Measurements from ENCODE around the gene SSU72.
"Not testable (repeated sequence)": the region's sequence is repeated elsewhere in the genome, so short reads cannot be mapped to it uniquely, and the experiment has no call there.

Gene SSU72

DNA sequence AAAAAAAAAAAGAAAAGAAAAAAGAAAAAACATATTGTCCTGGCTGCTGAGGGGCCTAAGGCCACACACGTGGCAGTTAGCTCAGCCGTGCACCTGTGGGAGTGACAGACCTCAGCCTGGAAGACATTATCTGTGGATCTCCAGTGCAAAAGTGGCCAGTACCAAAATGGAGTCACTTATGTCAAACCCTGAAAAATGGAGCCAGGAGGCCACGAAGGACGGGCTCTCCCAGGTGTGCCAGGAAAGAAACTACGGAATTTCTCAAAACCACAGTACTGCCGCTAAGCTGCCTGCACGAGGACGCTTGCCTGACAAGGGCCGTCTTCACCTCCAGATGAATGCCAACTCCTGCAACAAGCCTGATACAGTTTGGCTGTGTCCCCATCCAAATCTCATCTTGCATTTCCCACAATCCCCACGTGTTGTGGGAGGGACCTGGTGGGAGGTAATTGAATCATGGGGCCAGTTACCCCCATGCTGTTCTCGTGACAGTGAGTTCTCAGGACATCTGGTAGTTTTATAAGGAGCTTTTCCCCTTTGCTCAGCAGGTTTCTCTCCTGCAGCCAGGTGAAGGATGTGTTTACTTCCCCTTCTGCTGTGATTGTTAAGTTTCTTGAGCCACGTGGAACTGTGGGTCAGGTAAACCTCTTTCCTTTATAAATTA is 35.3 kb upstream of the SSU72 start:
- no peak for DNase-seq

GRCh38 chr1:1606232-1606631 is 31.6 kb upstream of the SSU72 start:
- no peak for DNase-seq

- no peak for DNase-seq
These were observed 31.1 kb upstream of the SSU72 start for GRCh38 chr1:1605724-1606123.

DNA sequence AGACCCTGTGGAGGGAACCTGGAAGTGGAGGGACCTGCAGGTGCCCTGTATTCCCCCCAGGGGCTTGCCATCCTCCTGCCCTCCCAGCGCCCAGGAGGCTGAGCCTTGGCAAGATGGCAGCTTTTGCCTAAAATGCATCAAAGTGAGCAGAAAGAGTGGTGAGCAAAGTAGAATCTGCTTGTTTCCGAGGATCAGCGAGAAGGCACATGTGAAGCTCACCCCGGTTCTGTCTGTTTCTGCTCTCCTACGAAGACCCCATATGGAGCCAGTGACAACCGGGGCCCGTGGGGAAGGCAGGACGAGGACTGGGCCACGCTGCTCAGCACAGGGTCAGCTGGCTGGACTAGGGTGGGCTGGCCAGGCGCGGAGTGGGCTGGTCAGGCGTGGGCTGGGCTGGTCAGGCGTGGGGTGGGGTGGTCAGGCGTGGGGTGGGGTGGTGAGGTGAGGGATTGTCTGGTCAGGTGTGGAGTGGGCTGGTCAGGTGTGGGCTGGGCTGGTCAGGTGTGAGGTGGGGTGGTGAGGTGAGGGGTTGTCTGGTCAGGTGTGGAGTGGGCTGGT is 30.4 kb upstream of the SSU72 start:
- no peak for DNase-seq

DNA sequence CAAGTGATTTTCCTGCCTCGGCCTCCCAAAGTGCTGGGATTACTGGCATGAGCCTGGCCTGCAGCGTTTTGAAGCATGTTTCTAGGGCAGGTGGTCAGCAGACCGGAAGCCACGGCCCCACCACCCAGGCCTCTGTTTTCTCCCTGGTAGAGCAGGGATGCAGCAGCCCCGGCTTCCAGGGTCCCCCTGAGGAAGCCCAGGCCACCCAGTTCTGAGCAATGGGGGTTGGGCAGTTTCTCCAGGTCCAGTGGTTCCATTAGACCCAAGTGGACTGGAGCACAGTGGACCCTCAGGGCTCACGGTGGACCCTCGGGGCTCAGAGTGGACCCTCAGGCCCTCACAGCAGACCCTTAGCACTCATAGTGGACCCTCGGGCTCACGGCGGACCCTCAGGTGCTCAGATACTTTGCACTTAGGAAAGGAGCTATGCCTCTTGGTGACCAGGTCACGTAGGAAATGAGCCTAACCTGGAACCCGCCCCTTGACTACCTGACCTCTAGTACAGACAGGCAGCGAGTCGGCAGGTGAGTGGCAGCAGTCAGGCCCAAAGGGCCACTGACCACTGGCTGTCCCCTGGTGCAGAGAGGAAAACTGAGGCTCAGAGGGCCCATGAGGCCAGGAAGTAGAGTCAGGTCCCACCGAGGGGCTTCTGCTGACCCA is 29.8 kb upstream of the SSU72 start:
- DNase-seq = no peak

DNA sequence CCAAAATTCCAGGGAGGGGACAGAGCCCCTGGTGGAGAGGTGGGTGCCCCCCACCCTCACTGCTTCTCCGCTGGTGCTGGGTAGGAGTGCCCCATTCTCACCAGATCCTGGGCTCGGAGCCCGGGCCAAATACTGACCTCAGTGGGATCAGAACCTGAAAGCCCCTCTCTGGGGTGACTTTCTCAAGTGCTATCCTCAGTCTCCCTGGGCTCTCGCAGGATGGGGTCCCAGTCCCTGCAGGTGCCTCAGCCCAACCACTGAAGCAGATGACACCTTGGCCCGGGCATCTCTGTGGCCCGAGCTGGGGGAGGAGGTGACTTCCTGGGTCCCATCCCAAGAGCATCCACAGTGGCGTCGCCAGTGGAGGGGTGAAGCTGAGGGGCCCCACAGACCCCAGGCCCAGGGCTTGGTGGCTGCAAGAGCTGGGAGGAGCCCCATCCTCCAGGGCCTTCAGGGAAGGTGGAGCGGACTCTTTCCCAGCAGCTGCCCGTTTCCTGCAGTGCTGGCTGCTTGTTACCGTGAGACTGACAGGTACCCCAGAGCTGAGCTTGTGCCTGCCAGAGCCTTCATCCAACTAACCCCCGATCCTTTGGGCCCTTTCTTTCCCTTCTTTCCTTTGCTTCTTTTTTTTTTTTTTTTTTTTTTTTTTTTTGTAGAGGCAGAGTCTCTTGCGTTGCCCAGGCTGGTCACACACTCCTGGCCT is 29.2 kb upstream of the SSU72 start:
- DNase-seq = no peak

DNA sequence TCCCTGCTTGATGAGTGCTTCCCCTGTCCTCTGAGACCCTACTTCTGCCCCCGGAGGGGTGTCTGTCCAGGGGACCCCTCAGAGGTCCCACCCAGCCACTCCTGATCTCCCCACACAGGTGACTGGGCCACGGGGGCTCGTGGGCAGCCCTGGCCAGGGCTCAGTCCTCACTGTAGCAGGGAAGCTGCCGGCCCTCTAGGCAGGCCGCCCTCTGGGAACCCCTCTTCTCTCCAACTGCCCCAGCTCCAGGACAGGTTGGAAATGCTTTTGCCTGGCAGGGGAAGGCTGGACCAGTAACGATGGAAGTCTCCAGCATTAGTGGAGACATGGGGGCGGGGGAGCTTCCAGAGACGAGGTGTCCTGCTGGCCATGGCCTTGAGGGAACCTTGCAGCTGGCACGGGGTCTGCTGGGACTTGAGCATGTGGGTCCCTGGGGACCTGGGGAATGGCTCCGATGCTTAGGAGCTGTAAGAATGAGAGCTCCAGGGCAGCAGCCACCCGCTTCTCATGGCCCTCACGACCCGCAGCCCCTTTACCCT is 28.4 kb upstream of the SSU72 start:
- DNase-seq = no peak

GRCh38 chr1:1602304-1602967 is 27.8 kb upstream of the SSU72 start:
- no peak for DNase-seq

DNA sequence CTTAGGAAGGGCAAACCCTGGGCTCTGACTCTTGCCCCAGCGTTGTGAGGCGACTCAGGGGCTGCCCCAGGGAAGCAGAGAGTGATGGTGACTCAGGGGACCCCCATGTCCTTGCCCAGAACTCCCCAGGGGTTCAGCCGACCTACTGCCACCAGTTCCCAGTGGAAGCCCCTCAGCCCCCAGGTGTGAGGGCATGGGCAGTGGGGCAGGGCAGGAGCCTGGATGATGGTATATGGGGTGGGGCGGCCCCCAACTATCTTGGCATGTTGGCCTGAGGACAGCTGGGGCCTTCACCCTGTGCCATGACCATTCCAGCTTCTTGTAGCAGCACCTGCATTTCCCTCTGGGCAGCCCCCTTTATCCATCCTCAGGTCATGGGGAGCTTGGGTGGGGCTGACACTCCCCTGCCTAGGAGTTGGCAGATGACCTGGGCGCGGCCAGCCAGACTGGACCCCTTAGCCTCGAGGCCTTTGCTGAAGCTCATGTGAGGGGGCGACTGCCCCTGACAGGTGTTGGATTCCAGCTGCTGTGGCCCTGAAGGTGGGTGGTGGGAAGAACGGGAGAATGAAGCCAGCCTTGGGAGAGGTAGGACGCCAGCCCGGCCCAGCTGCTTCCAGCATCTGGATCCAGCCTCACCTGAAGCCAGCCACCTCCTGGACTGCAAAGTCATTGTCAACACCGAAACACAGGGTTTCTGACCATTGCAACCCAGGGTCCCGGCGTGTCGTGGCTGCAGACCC is 27.1 kb upstream of the SSU72 start:
- DNase-seq = no peak

DNA sequence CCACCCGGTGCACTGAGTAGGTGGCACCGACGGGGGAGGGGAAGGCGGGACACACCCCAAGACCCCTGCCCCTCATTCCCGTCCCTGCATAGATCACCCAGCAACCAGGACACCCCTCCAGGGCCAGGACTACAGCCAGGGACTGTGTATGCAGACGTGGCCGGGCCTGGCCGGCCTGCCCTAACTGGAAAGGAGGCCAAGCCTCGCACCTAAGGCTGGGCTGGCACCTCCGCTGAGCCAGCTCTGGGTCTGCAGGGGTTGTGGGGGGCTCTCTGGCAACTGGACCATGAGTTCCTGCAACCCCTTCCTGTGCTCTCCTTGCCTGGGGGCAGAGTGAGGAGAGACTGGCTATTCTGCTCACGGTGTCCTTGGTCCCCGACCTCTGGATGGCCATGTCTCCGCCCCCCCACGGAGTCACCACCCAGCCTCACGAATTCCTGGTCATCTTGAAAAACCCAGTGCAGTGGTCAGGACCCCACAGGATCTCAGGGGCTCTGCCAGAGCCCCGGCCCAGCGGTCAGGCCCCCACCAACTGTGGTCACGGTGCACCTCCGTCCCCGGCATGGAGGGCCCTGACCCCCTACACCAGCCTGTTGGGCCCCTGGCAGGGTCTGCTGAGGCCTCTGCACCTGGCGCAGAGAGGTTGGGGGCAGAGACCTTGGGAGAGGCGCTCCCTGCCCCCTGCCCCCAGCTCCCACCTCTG is 26.3 kb upstream of the SSU72 start:
- DNase-seq = no peak

DNA sequence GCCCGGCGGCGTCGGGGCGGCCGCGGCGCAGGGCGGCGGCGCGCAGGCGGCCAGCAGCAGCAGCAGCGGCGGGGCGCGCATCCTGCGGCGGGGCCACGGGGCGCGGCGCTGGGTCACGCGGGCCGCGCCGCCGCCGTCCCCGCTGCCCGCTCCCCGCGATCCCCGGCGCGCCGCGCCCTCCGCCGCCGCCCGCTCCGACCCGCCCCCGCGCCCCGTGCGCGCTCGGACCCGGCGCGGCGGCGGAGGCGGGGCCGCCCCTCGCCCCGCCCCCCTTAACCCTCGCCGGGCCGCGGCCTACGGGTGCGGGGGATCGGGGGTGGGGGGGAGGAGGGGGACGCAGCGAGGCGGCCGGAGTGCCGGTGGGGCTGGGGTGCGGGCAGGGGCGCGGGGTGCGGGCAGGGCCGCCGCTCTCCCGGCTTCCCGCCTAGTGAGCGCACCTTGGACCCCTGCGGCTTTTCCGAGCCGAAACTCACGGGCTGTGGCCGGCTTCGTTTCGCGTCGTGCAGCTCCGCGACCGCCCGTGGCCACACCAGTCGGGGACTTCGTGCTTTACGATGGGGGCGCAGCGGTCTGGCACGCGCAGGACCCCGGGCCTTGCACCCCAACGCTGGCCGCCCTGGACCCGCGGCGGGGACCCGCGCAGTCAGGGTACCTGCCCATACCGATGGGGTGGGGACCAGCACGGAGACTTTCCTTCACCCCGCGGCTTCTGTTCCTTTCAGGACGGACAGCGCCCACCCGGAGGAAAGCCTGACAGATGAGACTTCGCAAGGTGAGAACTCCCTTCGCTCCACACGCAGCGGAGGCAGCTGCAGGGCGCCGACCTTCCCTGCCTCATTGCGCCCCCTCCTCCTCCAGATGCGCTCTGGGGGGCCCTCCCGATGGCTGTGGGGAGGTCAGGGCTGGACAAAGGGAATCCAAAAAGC is 25.5 kb upstream of the SSU72 start, which contains the start of gene FNDC10:
Gene FNDC10 (minus strand): TSS at position 201 of the 926 bp plus-strand sequence. CDS start 120 bp downstream, at position 81.
- no peak for DNase-seq

DNA sequence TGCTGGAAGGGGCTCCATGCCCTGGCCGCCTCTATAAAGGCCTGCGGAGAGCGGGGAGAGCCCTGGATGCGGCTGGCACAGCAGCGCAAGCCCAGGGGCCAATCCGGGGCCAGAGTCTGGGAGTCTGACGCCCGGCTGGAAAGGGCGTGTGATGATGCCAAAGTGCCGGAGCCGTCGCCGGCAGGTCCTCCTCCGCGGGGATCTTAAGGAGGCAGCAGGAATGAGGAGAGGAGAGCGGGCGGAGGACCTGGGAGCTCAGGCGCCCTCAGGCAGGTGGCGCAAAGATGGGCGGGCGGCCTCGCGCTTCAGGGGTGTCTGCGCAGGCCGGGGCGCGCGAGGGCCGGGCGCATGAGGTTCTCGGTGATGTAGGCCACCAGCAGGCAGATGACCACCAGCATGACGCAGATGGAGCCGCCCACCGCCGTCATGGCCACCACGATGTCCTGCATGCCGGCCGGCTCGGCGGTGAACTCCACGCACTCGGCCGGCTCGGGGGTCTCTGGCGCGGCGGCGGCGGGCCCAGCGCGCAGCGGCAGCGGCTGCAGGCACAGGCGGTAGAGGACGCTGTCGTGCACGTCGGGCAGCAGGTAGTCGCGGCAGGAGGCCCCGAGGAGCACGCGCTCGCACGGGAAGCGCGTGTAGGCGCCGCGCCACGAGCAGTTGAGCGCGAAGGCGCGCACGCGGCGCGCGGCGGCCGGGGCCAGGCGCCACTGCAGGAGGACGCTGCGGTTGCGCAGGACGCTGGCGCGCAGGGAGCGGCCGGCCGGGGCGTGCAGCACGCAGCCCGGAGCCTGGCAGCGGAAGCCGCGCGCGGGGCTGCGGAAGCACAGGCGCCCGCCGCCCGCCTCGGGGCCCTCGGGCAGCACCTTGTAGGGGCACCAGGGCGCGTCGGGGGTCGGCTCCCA is 24.6 kb upstream of the SSU72 start:
- peak; percentile 54 for DNase-seq

GRCh38 chr1:1598720-1599029 is 24.0 kb upstream of the SSU72 start:
- DNase-seq = no peak

- no peak for DNase-seq
These were observed 23.5 kb upstream of the SSU72 start for GRCh38 chr1:1598051-1598719.

DNA sequence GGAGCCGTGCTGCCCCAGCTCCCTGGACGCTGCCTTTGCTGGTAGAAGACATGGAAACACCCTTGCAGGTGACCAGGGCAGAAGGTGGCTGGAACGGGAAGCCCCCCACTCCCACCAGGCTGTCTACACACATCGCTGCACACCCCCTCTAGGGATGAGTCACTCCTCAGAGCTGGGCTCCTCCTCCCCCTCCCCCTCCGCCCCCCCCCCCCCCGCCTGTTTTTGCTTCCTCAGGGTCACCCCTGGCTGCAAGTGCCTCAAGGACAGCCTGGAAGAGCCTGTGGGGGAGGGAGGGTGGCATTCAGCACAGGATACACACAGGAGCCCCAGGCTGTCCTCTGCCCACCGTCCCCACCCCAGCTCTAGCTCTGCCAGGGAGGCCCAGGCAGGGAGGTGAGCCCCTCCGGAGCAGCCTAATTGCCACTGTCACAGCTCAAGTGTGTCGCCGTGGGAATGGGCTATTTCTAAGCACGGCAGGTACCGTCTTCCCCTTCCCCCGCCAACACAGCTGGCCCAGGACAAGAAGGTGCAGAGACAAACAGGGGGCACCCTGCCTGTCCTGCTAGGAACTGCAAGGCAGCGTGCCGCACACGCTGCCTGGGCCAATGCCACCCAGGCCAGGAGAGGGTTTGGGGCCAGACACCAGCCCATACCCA is 22.7 kb upstream of the SSU72 start:
- DNase-seq = peak; percentile 67

- DNase-seq = no peak
These were observed 22.0 kb upstream of the SSU72 start for GRCh38 chr1:1596493-1597274.

GRCh38 chr1:1595341-1595740 is 20.7 kb upstream of the SSU72 start:
- not testable (repeated sequence) for DNase-seq
